ENCODE measurements around the gene GRPEL1. TPM values are rescaled to one million over a fixed set of nuclear protein-coding genes. Genes with fewer than 3 reads are reported as not detected.

The GRPEL1 gene
- total and polyA plus RNA-seq, 2 of the 8 experiments (the other 6 are each of a cell fraction or from before 2014, with no cell fraction given), result 13.5 to 39.9 TPM

GRCh38 chr4:7027913-7028312 is 40.0 kb downstream of the GRPEL1 start (continued):
- TF ChIP-seq CHD7 (IDR thresholded peaks at IDR 0.05; ENCODE audit: insufficient replicate concordance, low read length), result no peak
- TF ChIP-seq MAFK (IDR thresholded peaks at IDR 0.05; ENCODE audit: low read depth, low read length), result no peak
- TF ChIP-seq SUZ12 (IDR thresholded peaks at IDR 0.05; ENCODE audit: low read length), result no peak
- no peak for TF ChIP-seq TAF1 (IDR thresholded peaks at IDR 0.05; ENCODE audit: low read depth, low read length)
- TF ChIP-seq CTBP2 (IDR thresholded peaks at IDR 0.05; ENCODE audit: borderline replicate concordance, insufficient read depth, insufficient read length, low read length), result no peak
- TF ChIP-seq JUND (IDR thresholded peaks at IDR 0.05; ENCODE audit: low read length), result no peak
- TF ChIP-seq NANOG (IDR thresholded peaks at IDR 0.05; ENCODE audit: insufficient read depth, low read depth, low read length, poor library complexity, severe bottlenecking), result no peak
